Effector memory CD4-positive, alpha-beta T cell (primary cell): ENCODE measurements around the gene RSPH4A.
"Not testable (repeated sequence)": the region's sequence is repeated elsewhere in the genome, so short reads cannot be mapped to it uniquely, and the experiment has no call there.

Experiments
- DNase-seq, 3 donors: peaks; one replicate each; pipeline ENCODE4 v3.0.0-alpha.2; 2020
- H3K27ac ChIP-seq: 2 replicates; pipeline ENCODE4 v1.7.0; 2013; ENCODE audit warnings: mild to moderate bottlenecking, low read length, moderate library complexity; ENCODE audit not compliant: insufficient read depth, poor library complexity, severe bottlenecking
- H3K27me3 ChIP-seq: replicated peaks from 2 replicates; pipeline ENCODE4 v1.7.0; 2013; ENCODE audit warnings: mild to moderate bottlenecking, low read length; ENCODE audit not compliant: insufficient read depth, control insufficient read depth, poor library complexity, severe bottlenecking
- H3K36me3 ChIP-seq: 2 replicates; pipeline ENCODE4 v1.7.0; 2013; ENCODE audit warnings: mild to moderate bottlenecking, low read length, moderate library complexity; ENCODE audit not compliant: control insufficient read depth, insufficient read depth
- H3K4me1 ChIP-seq: 2 replicates; pipeline ENCODE4 v1.7.0; 2013; ENCODE audit warnings: low read length, mild to moderate bottlenecking; ENCODE audit not compliant: control insufficient read depth, insufficient read depth, poor library complexity, severe bottlenecking
- H3K4me3 ChIP-seq: 2 replicates; pipeline ENCODE4 v1.7.0; 2013; ENCODE audit warnings: low read length, low read depth, mild to moderate bottlenecking; ENCODE audit not compliant: insufficient read depth, poor library complexity, severe bottlenecking
- H3K9me3 ChIP-seq: 2 replicates; pipeline ENCODE4 v1.7.0; 2013; ENCODE audit warnings: mild to moderate bottlenecking, low read length, moderate library complexity; ENCODE audit not compliant: control insufficient read depth

RSPH4A gene

DNA sequence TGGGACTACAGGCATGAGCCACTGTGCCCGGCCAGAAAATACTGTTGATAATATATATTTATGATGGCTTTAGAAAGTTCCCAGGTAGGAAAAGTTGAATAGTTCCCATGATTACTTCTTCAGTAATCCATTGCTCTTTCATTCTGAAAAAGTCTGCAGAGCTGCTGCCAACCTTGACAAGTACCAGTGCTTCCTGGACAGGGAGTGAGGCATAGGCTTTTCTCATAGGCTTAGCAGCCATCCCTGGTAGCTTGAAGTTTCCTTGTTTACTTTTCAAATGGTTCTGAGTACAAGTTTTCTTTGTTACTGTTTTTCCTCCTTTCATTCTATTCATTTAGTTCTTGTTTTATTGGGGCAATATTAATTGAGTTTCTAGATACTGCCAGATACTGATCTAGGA lies 37.1 kb upstream of the RSPH4A start:
- Histone ChIP-seq H3K27ac (no peak overlapping the region), H3K36me3 (peaks cover 19% of the 10 kb centered on the region), H3K4me1 (no peaks in the 10 kb centered on the region), H3K4me3 (no peak overlapping the region), H3K27me3 (no peaks in the 10 kb centered on the region), H3K9me3 (no peaks in the 10 kb centered on the region)
- no peak for DNase-seq

DNA sequence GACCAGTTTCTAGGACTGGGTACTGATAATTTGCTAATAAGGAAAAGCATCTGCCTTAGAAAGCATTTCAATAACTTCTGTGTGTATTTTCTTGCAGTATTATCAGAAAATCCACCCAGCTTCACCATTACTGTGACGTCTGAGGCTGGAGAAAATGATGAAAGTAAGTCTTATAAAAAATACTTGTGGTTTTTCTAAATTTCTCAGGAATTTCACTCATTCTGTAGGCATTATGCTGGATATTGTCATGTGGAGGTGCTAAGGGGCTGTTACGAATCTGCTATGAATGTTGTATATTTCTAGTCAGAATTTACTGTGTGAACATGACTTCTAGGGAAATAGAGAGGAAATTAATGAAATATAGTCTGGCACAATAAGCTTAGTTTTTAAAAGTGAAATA lies 36.1 kb upstream of the RSPH4A start:
- Histone ChIP-seq H3K36me3 (peaks cover 29% of the 10 kb centered on the region), H3K9me3 (no peaks in the 10 kb centered on the region), H3K4me3 (no peak overlapping the region), H3K27me3 (no peaks in the 10 kb centered on the region), H3K27ac (no peak overlapping the region), H3K4me1 (no peaks in the 10 kb centered on the region)
- DNase-seq, result no peak

DNA sequence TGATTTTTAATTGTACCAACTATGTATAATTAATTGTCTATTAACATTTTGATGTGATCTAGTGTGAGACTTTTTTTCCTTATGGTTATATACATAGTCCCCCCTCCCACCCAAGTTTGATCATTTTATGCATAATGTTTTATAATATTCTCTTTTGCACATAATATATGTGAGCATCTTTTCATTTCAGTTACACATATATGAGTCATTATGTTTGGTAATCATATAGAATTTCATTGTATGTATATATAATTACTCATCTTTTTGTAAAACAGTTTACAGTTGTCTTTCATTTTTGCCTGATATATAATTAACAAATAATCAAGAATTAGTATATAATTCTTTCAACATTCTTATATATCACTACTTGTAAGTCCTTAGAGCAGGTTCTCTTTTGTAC lies 30.0 kb upstream of the RSPH4A start:
- no peaks in the 10 kb centered on the region for H3K27me3 ChIP-seq
- H3K4me3 ChIP-seq, result no peak overlapping the region
- H3K36me3 ChIP-seq, result peaks cover 50% of the 10 kb centered on the region
- H3K4me1 ChIP-seq, result no peaks in the 10 kb centered on the region
- no peaks in the 10 kb centered on the region for H3K9me3 ChIP-seq
- no peak overlapping the region for H3K27ac ChIP-seq
- no peak for DNase-seq

DNA sequence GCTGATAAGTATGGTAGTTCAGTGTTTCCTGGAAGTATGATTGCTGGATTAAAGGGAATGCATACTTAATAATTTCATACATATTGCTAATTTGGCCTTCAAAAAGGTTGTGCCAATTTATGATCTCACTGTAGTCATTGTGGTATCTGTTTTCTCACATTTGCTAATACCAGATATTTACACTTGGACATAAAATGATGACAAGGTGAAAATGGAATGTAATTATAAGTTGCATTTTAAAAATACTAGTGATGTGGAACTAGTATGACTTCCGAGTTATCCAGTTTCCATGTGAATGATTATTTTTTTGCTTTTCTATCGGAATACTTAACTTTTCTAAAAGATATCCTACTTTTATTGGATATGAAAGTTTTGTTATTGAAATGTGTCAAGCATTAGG lies 29.5 kb upstream of the RSPH4A start:
- no peak for DNase-seq
- H3K9me3 ChIP-seq, result no peaks in the 10 kb centered on the region
- no peaks in the 10 kb centered on the region for H3K4me1 ChIP-seq
- H3K4me3 ChIP-seq, result no peak overlapping the region
- no peak overlapping the region for H3K27ac ChIP-seq
- no peaks in the 10 kb centered on the region for H3K27me3 ChIP-seq
- H3K36me3 ChIP-seq, result peaks cover 55% of the 10 kb centered on the region

DNA sequence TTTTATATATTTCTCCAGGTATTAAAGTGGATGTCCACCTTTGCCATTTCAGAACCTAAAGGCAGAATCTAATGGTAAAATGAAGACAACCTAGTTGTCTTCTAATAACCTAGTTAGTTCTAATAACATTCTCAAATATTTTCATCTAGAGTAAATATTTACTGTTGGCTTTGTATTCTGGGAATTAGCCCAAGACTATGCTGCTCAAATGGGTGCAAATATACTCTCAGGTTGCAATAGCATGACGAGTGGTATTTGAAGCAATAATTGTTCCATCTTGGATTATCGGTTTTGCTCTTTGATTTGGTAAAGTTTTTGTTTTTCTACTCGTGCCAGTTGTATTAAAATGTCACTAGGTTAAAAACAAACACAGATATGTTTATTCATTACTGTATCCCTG lies 21.0 kb upstream of the RSPH4A start:
- no peaks in the 10 kb centered on the region for H3K4me1 ChIP-seq
- no peak overlapping the region for H3K27ac ChIP-seq
- no peak overlapping the region for H3K4me3 ChIP-seq
- H3K27me3 ChIP-seq, result no peaks in the 10 kb centered on the region
- H3K36me3 ChIP-seq, result peaks cover 49% of the 10 kb centered on the region
- H3K9me3 ChIP-seq, result no peaks in the 10 kb centered on the region
- no peak for DNase-seq

DNA sequence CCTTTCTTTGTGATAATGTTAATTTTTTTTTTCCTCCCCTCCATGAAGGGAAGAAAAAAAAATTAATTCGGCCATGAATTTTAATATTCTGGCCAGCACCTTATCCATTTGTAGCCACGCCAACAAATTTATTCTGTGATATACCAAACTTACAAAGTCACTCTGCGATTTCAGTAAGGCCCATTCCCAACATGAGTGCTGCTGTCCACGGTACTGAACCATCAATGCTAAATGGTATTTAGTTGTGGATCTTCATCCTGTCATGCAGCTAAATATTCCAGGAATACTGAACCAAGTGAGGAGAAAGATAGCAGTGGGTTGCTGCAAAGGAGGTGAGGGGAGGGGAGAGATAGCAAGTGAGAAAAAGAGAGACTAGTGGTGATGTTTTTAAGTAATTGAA lies 19.5 kb upstream of the RSPH4A start:
- peaks cover 42% of the 10 kb centered on the region for H3K36me3 ChIP-seq
- H3K27ac ChIP-seq, result no peak overlapping the region

DNA sequence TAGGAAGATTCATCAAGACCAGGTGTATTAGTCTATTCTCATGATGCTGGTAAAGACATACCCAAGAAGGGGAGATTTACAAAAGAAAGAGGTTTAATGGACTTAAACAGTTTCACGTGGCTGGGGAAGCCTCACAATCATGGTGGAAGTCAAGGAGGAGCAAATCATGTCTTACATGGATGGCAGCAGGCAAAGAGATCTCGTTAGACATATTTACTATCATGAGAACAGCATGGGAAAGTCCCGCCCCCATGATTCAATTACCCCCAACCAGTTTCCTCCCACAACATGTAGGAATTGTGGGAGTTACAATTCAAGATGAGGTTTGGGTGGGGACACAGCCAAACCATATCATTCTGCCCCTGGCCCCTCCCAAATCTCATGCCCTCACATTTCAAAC lies 12.4 kb upstream of the RSPH4A start:
- not testable (repeated sequence) for H3K36me3 ChIP-seq, H3K4me1 ChIP-seq, H3K4me3 ChIP-seq, DNase-seq, H3K9me3 ChIP-seq, H3K27me3 ChIP-seq, H3K27ac ChIP-seq

More for the DNA sequence above, 19.5 kb upstream of the RSPH4A start:
- no peaks in the 10 kb centered on the region for H3K9me3 ChIP-seq
- no peaks in the 10 kb centered on the region for H3K4me1 ChIP-seq
- no peak for DNase-seq
- H3K4me3 ChIP-seq, result no peak overlapping the region
- H3K27me3 ChIP-seq, result no peaks in the 10 kb centered on the region

DNA sequence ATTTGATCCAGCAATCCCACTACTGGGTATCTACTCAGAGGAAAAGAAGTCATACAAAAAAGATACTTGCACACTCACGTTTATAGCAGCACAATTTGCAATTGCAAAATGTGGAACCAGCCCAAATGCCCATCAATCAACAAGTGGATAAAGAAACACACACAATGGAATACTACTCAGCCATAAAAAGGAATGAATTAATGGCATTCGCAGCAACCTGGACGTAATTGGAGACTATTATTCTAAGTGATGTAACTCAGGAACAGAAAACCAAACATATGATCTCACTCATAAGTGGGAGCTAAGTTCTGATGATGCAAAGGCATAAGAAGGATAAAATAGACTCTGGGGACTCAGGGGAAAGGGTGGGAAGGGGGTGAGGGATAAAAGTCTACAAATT lies 11.4 kb upstream of the RSPH4A start:
- H3K27me3 ChIP-seq, H3K4me1 ChIP-seq, DNase-seq, H3K4me3 ChIP-seq, H3K9me3 ChIP-seq, H3K36me3 ChIP-seq, H3K27ac ChIP-seq: not testable (repeated sequence)

DNA sequence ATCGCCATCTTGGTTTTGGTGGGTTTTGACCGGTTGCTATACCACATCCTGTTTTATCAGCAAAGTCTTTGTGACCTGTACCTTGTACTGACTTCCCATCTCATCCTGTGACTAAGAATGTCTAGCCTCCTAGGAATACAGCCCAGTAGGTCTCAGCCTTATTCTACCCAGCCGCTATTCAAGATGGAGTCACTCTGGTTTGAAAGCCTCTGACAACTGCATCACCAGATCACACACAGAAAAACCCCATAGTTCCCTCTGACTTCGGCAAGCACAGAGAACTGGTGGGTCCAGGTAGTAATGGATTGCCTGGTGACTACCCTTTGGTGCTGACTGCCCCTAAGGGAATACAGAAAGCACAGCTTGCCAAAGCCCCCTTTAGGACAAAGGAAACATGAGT lies 10.3 kb upstream of the RSPH4A start:
- Histone ChIP-seq H3K4me1 (no peaks in the 10 kb centered on the region), H3K36me3 (peaks cover 7% of the 10 kb centered on the region), H3K27me3 (no peaks in the 10 kb centered on the region), H3K4me3 (no peak overlapping the region), H3K27ac (no peak overlapping the region), H3K9me3 (no peaks in the 10 kb centered on the region)
- DNase-seq, result no peak

DNA sequence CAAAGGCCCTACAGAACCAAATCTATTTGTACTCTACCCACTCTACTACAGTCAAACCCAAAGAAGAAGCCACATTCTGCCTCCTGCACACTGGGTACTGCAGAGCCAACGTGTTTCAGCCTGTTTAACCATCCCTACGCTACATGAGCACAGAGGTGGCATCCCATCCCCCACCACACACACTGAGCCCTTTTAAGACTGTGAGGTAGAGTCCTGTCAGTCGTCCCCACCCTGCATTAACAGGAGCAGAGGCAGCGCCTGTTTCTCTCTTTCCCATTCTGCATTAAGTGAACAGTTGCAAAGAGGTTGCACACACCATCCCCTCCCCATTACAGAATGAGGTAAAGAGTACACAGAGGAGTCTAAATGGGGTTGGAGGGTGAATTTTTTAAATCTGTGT lies 5.2 kb upstream of the RSPH4A start:
- Histone ChIP-seq H3K4me3 (no peak overlapping the region), H3K27me3 (no peaks in the 10 kb centered on the region), H3K36me3 (no peaks in the 10 kb centered on the region), H3K4me1 (no peaks in the 10 kb centered on the region), H3K27ac (no peak overlapping the region), H3K9me3 (no peaks in the 10 kb centered on the region)
- DNase-seq, result no peak

DNA sequence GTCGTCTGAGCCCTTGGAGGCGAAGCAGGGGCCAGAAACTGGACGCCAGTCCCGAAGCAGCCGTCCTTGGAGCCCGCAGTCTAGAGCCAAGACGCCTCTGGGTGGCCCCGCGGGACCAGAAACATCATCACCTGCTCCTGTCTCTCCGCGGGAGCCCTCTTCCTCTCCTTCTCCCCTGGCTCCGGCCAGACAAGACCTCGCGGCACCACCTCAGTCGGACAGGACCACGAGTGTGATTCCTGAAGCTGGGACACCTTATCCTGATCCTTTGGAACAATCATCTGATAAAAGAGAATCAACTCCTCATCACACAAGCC lies 416 bp downstream of the RSPH4A start:
- DNase-seq, result no peak
- Histone ChIP-seq H3K36me3 (no peaks in the 10 kb centered on the region), H3K27ac (no peak overlapping the region), H3K27me3 (no peaks in the 10 kb centered on the region), H3K4me1 (peaks cover 4% of the 10 kb centered on the region), H3K9me3 (no peaks in the 10 kb centered on the region), H3K4me3 (peak overlapping the region; percentile 65)
